Measurements from ENCODE around the gene CIBAR2. TPM values are rescaled to one million over a fixed set of nuclear protein-coding genes. Genes with fewer than 3 reads are reported as not detected.

Gene CIBAR2
- total and polyA plus RNA-seq, 10 of the 15 experiments (the other 5 are each of a cell fraction or from before 2014, with no cell fraction given) = 0.05 to 0.16 (median 0.07) TPM; not detected in 7

DNA sequence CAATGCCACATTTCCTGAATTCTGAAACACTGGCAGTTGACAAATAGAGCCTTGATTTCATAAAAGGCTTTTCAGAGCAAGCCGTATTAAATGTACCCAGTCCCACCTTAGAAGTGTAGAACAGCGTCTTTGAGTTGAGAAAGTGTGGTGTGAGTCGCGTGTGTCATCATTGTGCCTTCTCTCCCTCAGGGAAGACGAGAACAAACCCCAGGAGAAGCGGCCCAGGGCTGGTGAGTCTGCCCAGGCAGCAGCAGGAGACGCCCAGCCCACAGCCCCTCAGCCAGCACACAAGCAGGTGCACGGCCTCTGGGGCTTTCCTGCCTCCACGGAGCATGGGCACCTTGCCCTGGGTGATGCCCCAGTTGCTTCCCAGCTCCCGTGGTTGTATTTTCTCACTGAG lies 34.0 kb downstream of the CIBAR2 start:
- no peak overlapping the region for H3K27ac ChIP-seq (ENCODE audit: control insufficient read depth, insufficient read depth)
- ChIA-PET POLR2A (no interaction called here), RAD21 (ENCODE audit: unreplicated experiment) (no interaction called here), SMC1A (ENCODE audit: uncharacterized antibody, unreplicated experiment) (no interaction called here), CTCF (no interaction called here)
- peaks cover 11% of the 10 kb centered on the region for H3K4me1 ChIP-seq (ENCODE audit: control insufficient read depth, insufficient read depth, low read length)
- no peak overlapping the region for H2AFZ ChIP-seq (ENCODE audit: control insufficient read depth, low read depth, low read length)
- no peak overlapping the region for H3K4me2 ChIP-seq (ENCODE audit: control insufficient read depth, insufficient read depth)
- no peaks in the 10 kb centered on the region for H3K79me2 ChIP-seq (ENCODE audit: control insufficient read depth, insufficient read depth, low read length)
- intact Hi-C loops (cut with micrococcal nuclease; ENCODE audit: unreplicated experiment) (no loop called here), in situ Hi-C loops (cut with MboI) (no loop called here)
- ATAC-seq (0 out of 3 replicates have a peak, but pooled peaks have one; percentile 12), FAIRE-seq (no peak), DNase-seq (ENCODE audit: low read depth, low spot score) (no peak)
- H3K27me3 ChIP-seq (replicated peaks in 1 of 2; ENCODE audit: control insufficient read depth in 2 of 2, insufficient read depth in 2 of 2, low read length in 1 of 2) = no peaks in the 10 kb centered on the region; a peak in 1 of 4 replicates
- WGBS (ENCODE audit: insufficient coverage, insufficient replicate concordance, low lambda C conversion rate, missing lambda C conversion rate) = 39% methylated on average over 10 of the region's 10 CpGs
- no peak overlapping the region for H3K9ac ChIP-seq (ENCODE audit: control insufficient read depth, insufficient read depth, low read length)
- H3K4me3 ChIP-seq = no peak overlapping the region
- no TSS peak for BruUV-seq (replicated peaks)
- H3K9me3 ChIP-seq (replicated peaks; ENCODE audit: control insufficient read depth, insufficient read depth, low read length) = no peaks in the 10 kb centered on the region
- H4K20me1 ChIP-seq (ENCODE audit: control insufficient read depth, insufficient read depth) = no peaks in the 10 kb centered on the region
- TF ChIP-seq POLR2AphosphoS5 (IDR thresholded peaks at IDR 0.05; ENCODE audit: low read length) = no peak
- no peak for TF ChIP-seq SPI1 (IDR thresholded peaks at IDR 0.05; ENCODE audit: borderline replicate concordance, insufficient read depth, low read depth, low read length)
- TF ChIP-seq RBBP5 (conservative IDR thresholded peaks at IDR 0.05) = no peak
- TF ChIP-seq SREBF1 (IDR thresholded peaks at IDR 0.05; ENCODE audit: low read length) = no peak
- no peak for TF ChIP-seq CHD4 (IDR thresholded peaks at IDR 0.05)
- TF ChIP-seq, protein P1, sequence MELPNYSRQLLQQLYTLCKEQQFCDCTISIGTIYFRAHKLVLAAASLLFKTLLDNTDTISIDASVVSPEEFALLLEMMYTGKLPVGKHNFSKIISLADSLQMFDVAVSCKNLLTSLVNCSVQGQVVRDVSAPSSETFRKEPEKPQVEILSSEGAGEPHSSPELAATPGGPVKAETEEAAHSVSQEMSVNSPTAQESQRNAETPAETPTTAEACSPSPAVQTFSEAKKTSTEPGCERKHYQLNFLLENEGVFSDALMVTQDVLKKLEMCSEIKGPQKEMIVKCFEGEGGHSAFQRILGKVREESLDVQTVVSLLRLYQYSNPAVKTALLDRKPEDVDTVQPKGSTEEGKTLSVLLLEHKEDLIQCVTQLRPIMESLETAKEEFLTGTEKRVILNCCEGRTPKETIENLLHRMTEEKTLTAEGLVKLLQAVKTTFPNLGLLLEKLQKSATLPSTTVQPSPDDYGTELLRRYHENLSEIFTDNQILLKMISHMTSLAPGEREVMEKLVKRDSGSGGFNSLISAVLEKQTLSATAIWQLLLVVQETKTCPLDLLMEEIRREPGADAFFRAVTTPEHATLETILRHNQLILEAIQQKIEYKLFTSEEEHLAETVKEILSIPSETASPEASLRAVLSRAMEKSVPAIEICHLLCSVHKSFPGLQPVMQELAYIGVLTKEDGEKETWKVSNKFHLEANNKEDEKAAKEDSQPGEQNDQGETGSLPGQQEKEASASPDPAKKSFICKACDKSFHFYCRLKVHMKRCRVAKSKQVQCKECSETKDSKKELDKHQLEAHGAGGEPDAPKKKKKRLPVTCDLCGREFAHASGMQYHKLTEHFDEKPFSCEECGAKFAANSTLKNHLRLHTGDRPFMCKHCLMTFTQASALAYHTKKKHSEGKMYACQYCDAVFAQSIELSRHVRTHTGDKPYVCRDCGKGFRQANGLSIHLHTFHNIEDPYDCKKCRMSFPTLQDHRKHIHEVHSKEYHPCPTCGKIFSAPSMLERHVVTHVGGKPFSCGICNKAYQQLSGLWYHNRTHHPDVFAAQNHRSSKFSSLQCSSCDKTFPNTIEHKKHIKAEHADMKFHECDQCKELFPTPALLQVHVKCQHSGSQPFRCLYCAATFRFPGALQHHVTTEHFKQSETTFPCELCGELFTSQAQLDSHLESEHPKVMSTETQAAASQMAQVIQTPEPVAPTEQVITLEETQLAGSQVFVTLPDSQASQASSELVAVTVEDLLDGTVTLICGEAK (IDR thresholded peaks at IDR 0.05; ENCODE audit: borderline replicate concordance) = no peak
- no peak for TF ChIP-seq ZNF207 (IDR thresholded peaks at IDR 0.05; ENCODE audit: borderline replicate concordance)
- TF ChIP-seq HDAC2 (IDR thresholded peaks at IDR 0.05) = no peak
- no peak for TF ChIP-seq NRF1 (conservative IDR thresholded peaks at IDR 0.05; ENCODE audit: low read depth, low read length)
- no peak for TF ChIP-seq CBX3 (IDR thresholded peaks at IDR 0.05; ENCODE audit: borderline replicate concordance, low read depth)
- TF ChIP-seq, protein P2, sequence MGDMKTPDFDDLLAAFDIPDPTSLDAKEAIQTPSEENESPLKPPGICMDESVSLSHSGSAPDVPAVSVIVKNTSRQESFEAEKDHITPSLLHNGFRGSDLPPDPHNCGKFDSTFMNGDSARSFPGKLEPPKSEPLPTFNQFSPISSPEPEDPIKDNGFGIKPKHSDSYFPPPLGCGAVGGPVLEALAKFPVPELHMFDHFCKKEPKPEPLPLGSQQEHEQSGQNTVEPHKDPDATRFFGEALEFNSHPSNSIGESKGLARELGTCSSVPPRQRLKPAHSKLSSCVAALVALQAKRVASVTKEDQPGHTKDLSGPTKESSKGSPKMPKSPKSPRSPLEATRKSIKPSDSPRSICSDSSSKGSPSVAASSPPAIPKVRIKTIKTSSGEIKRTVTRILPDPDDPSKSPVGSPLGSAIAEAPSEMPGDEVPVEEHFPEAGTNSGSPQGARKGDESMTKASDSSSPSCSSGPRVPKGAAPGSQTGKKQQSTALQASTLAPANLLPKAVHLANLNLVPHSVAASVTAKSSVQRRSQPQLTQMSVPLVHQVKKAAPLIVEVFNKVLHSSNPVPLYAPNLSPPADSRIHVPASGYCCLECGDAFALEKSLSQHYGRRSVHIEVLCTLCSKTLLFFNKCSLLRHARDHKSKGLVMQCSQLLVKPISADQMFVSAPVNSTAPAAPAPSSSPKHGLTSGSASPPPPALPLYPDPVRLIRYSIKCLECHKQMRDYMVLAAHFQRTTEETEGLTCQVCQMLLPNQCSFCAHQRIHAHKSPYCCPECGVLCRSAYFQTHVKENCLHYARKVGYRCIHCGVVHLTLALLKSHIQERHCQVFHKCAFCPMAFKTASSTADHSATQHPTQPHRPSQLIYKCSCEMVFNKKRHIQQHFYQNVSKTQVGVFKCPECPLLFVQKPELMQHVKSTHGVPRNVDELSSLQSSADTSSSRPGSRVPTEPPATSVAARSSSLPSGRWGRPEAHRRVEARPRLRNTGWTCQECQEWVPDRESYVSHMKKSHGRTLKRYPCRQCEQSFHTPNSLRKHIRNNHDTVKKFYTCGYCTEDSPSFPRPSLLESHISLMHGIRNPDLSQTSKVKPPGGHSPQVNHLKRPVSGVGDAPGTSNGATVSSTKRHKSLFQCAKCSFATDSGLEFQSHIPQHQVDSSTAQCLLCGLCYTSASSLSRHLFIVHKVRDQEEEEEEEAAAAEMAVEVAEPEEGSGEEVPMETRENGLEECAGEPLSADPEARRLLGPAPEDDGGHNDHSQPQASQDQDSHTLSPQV (IDR thresholded peaks at IDR 0.05) = no peak
- no peak for TF ChIP-seq RELB (IDR thresholded peaks at IDR 0.05; ENCODE audit: low read depth)
- no peak for TF ChIP-seq EED (IDR thresholded peaks at IDR 0.05; ENCODE audit: low read depth)
- TF ChIP-seq MTA3 (IDR thresholded peaks at IDR 0.05; ENCODE audit: borderline replicate concordance, low read length) = no peak
- H3K36me3 ChIP-seq (ENCODE audit: control insufficient read depth in 2 of 2, insufficient read depth in 2 of 2, low read length in 1 of 2) = no peaks in the 10 kb centered on the region
